Astrocyte of the cerebellum (primary cell): Measurements from ENCODE around the gene PAFAH1B1.

ENCODE experiments used
- DNase-seq: peaks from one replicate; pipeline ENCODE4 v3.0.0-alpha.2; 2011; ENCODE audit warnings: low read depth
- H3K4me3 ChIP-seq: 2 replicates; pipeline ENCODE4 v1.5.1; 2011; ENCODE audit warnings: mild to moderate bottlenecking, low read depth, low read length, moderate library complexity
- CTCF ChIP-seq: IDR thresholded peaks from 2 replicates; pipeline ENCODE4 v1.5.1; 2012; ENCODE audit warnings: low read length, low read depth, moderate library complexity, mild to moderate bottlenecking; ENCODE audit errors: missing control alignments
- in situ Hi-C: cut with HindIII; loops from 2 replicates; pipeline ENCODE4 v1.10.0; 2017; ENCODE audit warnings: low sequenced_read_pairs

The PAFAH1B1 gene

DNA sequence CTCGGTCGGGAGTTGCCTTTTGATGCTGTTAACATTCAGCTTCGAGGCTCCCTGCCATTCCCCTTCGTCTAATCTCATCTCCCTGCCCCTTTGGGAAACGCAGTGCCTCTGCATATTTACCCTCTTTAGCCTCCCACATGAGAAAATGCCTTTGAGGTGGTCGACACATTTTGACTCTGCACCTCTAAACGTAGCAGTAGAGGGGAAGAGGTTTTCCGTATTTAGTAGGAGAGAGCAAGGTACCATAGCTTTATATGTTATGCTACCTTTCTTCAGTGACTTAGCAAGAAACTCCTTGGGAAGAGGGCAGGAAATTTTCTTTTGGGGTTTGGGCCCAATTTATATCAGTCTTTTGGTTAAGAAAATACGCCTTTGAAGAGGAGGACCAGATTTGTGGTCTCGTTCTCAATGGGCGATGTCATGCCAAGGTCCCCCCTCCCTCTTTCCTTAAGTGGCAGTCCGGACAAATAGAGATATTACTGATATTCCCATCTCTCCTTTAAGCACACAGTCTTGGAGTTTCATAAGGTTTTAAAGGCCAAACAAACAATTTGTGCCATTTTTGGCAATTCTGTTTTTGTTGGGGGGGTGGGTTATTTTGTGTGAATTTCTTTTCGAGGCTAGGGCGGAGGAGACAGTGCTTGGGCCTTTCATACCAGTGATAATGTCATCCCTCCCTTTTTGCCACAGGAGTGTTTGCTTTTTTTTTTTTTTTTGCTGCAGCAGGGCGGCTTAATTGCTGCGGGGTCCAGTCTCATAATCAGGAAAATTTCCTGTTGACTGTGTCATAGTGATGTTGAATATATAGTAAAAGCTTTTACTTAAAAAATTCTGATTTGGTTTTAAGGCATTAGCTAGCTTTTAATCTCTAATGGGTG is 1.5 kb downstream of the PAFAH1B1 start:
- no peak for TF ChIP-seq CTCF
- in situ Hi-C loops, result no loop called here
- no peak for DNase-seq
- H3K4me3 ChIP-seq, result peak overlapping the region; percentile 96

DNA sequence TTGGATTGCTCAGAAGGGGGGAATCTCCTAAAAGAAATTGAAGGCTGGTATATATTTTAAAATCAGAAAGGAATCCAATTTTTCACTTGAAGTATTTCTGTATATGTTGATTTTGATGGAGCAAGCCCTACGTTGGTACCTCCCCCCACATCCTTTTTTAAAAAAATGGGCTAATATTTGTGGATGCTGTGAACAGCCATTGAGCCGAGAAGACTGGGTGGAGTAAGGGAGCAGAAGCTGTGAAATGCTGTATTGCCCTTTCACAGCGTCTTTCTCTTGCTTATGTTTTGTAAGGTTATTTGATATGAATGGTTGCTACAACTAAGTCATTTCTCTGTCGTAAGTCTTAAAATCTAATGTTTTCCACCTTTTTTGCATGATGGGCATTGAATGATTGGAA is 2.3 kb downstream of the PAFAH1B1 start:
- in situ Hi-C loops, result no loop called here
- no peak for DNase-seq
- peak overlapping the region; percentile 96 for H3K4me3 ChIP-seq
- TF ChIP-seq CTCF, result no peak

GRCh38 chr17:2598166-2598565 is 4.7 kb downstream of the PAFAH1B1 start:
- TF ChIP-seq CTCF, result no peak
- H3K4me3 ChIP-seq, result no peak overlapping the region
- peak; percentile 67 for DNase-seq
- in situ Hi-C loops, result no loop called here

DNA sequence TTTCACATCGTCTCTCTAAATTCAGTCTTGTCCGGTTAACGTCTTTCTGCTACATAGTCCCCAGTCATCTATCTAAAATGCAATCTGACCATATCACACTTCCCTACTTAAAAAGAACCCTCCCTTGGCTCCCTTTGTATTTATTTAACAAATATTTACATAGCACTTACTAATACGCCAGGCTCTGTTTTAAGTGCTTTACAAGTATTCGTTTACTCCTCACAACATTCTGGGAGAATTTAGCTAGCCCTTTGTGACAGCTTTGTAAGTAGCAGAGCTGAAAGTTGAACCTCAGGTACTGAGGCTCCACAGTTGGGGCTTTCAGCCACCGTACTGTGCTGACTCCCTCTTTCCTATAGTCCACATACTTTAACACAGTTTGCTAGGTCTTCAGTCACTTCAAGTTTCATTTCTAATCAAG is 9.2 kb downstream of the PAFAH1B1 start:
- no peak for TF ChIP-seq CTCF
- no peak overlapping the region for H3K4me3 ChIP-seq
- no peak for DNase-seq
- in situ Hi-C loops, result loop anchor here (25.0 kb wide), 1 partner anchor 115 kb away; no protein-coding TSS in a partner anchor

GRCh38 chr17:2608350-2608913 is 15.0 kb downstream of the PAFAH1B1 start:
- no peak for TF ChIP-seq CTCF
- no peak for DNase-seq
- H3K4me3 ChIP-seq, result no peak overlapping the region
- in situ Hi-C loops, result loop anchor here (25.0 kb wide), 1 partner anchor 121 kb away; no protein-coding TSS in a partner anchor

DNA sequence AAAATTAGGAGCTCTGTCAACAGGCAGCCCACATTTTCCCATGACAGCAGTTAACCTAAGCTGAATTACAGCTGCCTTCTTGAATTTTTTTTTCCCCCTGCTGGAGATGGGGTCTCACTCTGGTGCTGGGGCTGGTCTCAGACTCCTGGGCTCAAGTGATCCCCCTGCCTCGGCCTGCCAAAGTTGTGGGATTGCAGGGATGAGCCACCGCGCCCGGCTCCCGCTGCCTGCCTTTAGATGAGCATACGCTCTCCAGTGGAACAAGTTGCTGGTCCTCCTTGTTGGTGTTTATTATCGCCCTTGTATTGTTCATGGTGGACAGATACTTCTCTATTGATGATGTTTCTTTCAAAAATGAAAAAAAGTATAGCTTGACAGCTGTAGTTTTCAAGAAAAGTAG is 15.6 kb downstream of the PAFAH1B1 start:
- no peak overlapping the region for H3K4me3 ChIP-seq
- TF ChIP-seq CTCF, result no peak
- no peak for DNase-seq
- in situ Hi-C loops, result loop anchor here (25.0 kb wide), 1 partner anchor 122 kb away; no protein-coding TSS in a partner anchor
